SK-N-SH (cell line): ENCODE measurements around the gene NEURL3. TPM values are rescaled to one million over a fixed set of nuclear protein-coding genes. Genes with fewer than 3 reads are reported as not detected.

ENCODE experiments used
- CTCF ChIA-PET: fragments of 300-600, 350-600 bp; formaldehyde crosslinking; extraction: SDS; loops from one replicate; lab custom pipeline; 2021; lab: Yijun Ruan, JAX
- POLR2A ChIA-PET: fragments of 350-600 bp; sonication (Branson Sonifier 250); formaldehyde crosslinking; extraction: SDS; loops from one replicate; lab custom pipeline; 2020; ENCODE audit warnings: antibody characterized with exemption, inconsistent platforms; lab: Yijun Ruan, JAX
- DNase-seq: peaks from one replicate; pipeline ENCODE4 v3.0.0; 2012
- H2AFZ ChIP-seq: fragments of 200-600 bp; sonication (generic); 2 replicates; pipeline ENCODE4 v1.8.1; 2016; ENCODE audit warnings: antibody characterized with exemption, mild to moderate bottlenecking, low read depth
- H3F3A ChIP-seq: fragments of 200-600 bp; sonication (generic); replicated peaks from 2 replicates; pipeline ENCODE3; 2016; ENCODE audit warnings: antibody characterized with exemption, mild to moderate bottlenecking; ENCODE audit not compliant: insufficient read depth
- H3K27ac ChIP-seq, 2 experiments: fragments of 200-500 bp in 1 of 2; fragments of 200-600 bp in 1 of 2; sonication (Bioruptor generic) in 1 of 2; sonication (generic), shearing (Covaris generic) in 1 of 2; 2 replicates each; pipeline versions ENCODE4 v1.5.1 to v1.6.1; 2014 to 2016; ENCODE audit warnings: low read depth in 2 of 2, inconsistent platforms in 1 of 2, low read length in 1 of 2, mild to moderate bottlenecking in 1 of 2, mixed read lengths in 1 of 2
- H3K27me3 ChIP-seq: fragments of 200-600 bp; sonication (generic), shearing (Covaris generic); 2 replicates; pipeline ENCODE4 v1.6.1; 2016; ENCODE audit warnings: mixed run types; ENCODE audit not compliant: insufficient read depth
- H3K36me3 ChIP-seq, 2 experiments: fragments of 200-500 bp in 1 of 2; fragments of 200-600 bp in 1 of 2; sonication (Bioruptor generic) in 1 of 2; sonication (generic) in 1 of 2; replicated peaks in 1 of 2; 2 replicates each; pipeline versions ENCODE3 to v1.5.1; 2014 to 2016; ENCODE audit warnings: low read length in 1 of 2, mild to moderate bottlenecking in 1 of 2; ENCODE audit not compliant: insufficient read depth in 2 of 2, control insufficient read depth in 1 of 2
- H3K4me1 ChIP-seq, 2 experiments: fragments of 200-500 bp in 1 of 2; fragments of 200-600 bp in 1 of 2; sonication (Bioruptor generic) in 1 of 2; sonication (generic), shearing (Covaris generic) in 1 of 2; 2 replicates each; pipeline versions ENCODE4 v1.5.1 to v1.6.1; 2014 to 2016; ENCODE audit warnings: low read depth in 1 of 2, low read length in 1 of 2, mixed run types in 1 of 2; ENCODE audit not compliant: insufficient read depth in 2 of 2, control insufficient read depth in 1 of 2
- H3K4me2 ChIP-seq: fragments of 200-600 bp; sonication (generic), shearing (Covaris generic); 2 replicates; pipeline ENCODE4 v1.6.1; 2017; ENCODE audit warnings: mixed run types
- H3K4me3 ChIP-seq, 2 experiments: fragments of 200-500 bp in 1 of 2; fragments of 200-600 bp in 1 of 2; sonication (Bioruptor generic) in 1 of 2; sonication (generic), shearing (Covaris generic) in 1 of 2; 2 replicates each; pipeline versions ENCODE4 v1.5.1 to v1.8.1; 2014 to 2016; ENCODE audit warnings: low read depth in 2 of 2, inconsistent platforms in 1 of 2, low read length in 1 of 2, mild to moderate bottlenecking in 1 of 2, mixed read lengths in 1 of 2, moderate library complexity in 1 of 2
- H3K79me2 ChIP-seq: fragments of 200-600 bp; sonication (generic); 2 replicates; pipeline ENCODE4 v1.8.1; 2017; ENCODE audit warnings: mild to moderate bottlenecking; ENCODE audit not compliant: insufficient read depth
- H3K9ac ChIP-seq: fragments of 200-600 bp; sonication (generic); 2 replicates; pipeline ENCODE4 v1.6.1; 2017; ENCODE audit warnings: mixed run types
- H3K9me2 ChIP-seq: fragments of 200-600 bp; sonication (generic); 2 replicates; pipeline ENCODE4 v1.6.1; 2017; ENCODE audit warnings: mixed run types
- H3K9me3 ChIP-seq: fragments of 200-600 bp; sonication (generic); 2 replicates; pipeline ENCODE4 v1.6.1; 2017; ENCODE audit warnings: mixed run types, mild to moderate bottlenecking, moderate library complexity
- H4K20me1 ChIP-seq: fragments of 200-600 bp; sonication (generic); 2 replicates; pipeline ENCODE4 v1.6.1; 2017; ENCODE audit warnings: mild to moderate bottlenecking, mixed run types; ENCODE audit not compliant: insufficient read depth
- ELF1 ChIP-seq: IDR thresholded peaks from 2 replicates; pipeline ENCODE4 v1.4.0; 2012
- EP300 ChIP-seq, 2 experiments: IDR thresholded peaks; 2 replicates each; pipeline versions ENCODE4 v1.4.0 to v1.6.1; 2012; ENCODE audit warnings: borderline replicate concordance in 1 of 2, low read depth in 1 of 2, low read length in 1 of 2
- EZH2phosphoT487 ChIP-seq: fragments of 200-600 bp; sonication (generic); IDR thresholded peaks from 2 replicates; pipeline ENCODE4 v1.6.1; 2017; ENCODE audit warnings: low read depth, mixed run types, mild to moderate bottlenecking, antibody characterized with exemption, moderate library complexity, borderline replicate concordance
- IRF3 ChIP-seq: fragments of 150-350 bp; IDR thresholded peaks from 2 replicates; pipeline ENCODE4 v1.6.1; 2016; ENCODE audit warnings: mild to moderate bottlenecking, low read depth, low read length
- MEF2A ChIP-seq: IDR thresholded peaks from 2 replicates; pipeline ENCODE4 v1.4.0; 2012; ENCODE audit warnings: low read depth, borderline replicate concordance
- MXI1 ChIP-seq: IDR thresholded peaks from 2 replicates; pipeline ENCODE4 v1.6.1; 2012; ENCODE audit warnings: mild to moderate bottlenecking, low read depth, low read length, improper control_type of control experiment
- NFIC ChIP-seq: IDR thresholded peaks from 2 replicates; pipeline ENCODE4 v1.4.0; 2012; ENCODE audit warnings: borderline replicate concordance
- REST ChIP-seq: IDR thresholded peaks from 2 replicates; pipeline ENCODE4 v1.6.1; 2012; ENCODE audit warnings: mild to moderate bottlenecking, low read depth, low read length, moderate library complexity
- SIN3A ChIP-seq: IDR thresholded peaks from 2 replicates; pipeline ENCODE4 v1.6.1; 2012; ENCODE audit warnings: low read depth, mild to moderate bottlenecking, low read length, moderate library complexity, borderline replicate concordance
- SMC3 ChIP-seq: IDR thresholded peaks from 2 replicates; pipeline ENCODE4 v1.6.1; 2012; ENCODE audit warnings: low read depth, low read length, improper control_type of control experiment
- TAF1 ChIP-seq: IDR thresholded peaks from 2 replicates; pipeline ENCODE4 v1.6.1; 2012; ENCODE audit warnings: low read depth, mild to moderate bottlenecking, low read length, moderate library complexity, borderline replicate concordance
- TEAD4 ChIP-seq: IDR thresholded peaks from 2 replicates; pipeline ENCODE4 v1.4.0; 2012; ENCODE audit warnings: mild to moderate bottlenecking, borderline replicate concordance; ENCODE audit not compliant: insufficient read depth
- whole genome bisulfite sequencing: methylation state at CpG from one replicate; pipeline ENCODE4 v1.1.6; 2017; ENCODE audit warnings: low lambda C conversion rate; 5-methylcytosine and 5-hydroxymethylcytosine counted together
- polyA plus RNA-seq, 3 experiments: library from polyadenylated mRNA; depleted of rRNA; stranded (reverse); fragments of >200 nt; gene quantifications; 2 replicates each; pipeline ENCODE4 v1.2.3, GENCODE V29; 2012
- TF ChIP-seq, protein P1 (sequence below): IDR thresholded peaks from 2 replicates; pipeline ENCODE4 v1.4.0; 2012; ENCODE audit warnings: low read depth

The NEURL3 gene
- polyA plus RNA-seq, 1 of the 3 experiments (the other 2 are of a cell fraction): 0.08 TPM

GRCh38 chr2:96517079-96517478, 11.9 kb upstream of the NEURL3 start:
- WGBS: 0% methylated on average over 1 of the region's 1 CpG

More at GRCh38 chr2:96517079-96517478, 11.9 kb upstream of the NEURL3 start:
- ChIA-PET POLR2A (no interaction called here), CTCF (interaction anchor here (7.4 kb wide), 1 partner anchor 7 kb away, joined by 59 read pairs; no protein-coding TSS in a partner anchor)
- Histone ChIP-seq H3K9me2 (no peaks in the 10 kb centered on the region), H3K4me1 (no peaks in the 10 kb centered on the region), H3K9ac (no peak overlapping the region), H3K4me2 (no peak overlapping the region), H3K27me3 (peaks cover 6% of the 10 kb centered on the region; the same call in 1 of the 2 replicates), H3K79me2 (no peaks in the 10 kb centered on the region), H3K36me3 (no peaks in the 10 kb centered on the region), H3K9me3 (peaks cover 9% of the 10 kb centered on the region), H2AFZ (no peak overlapping the region), H4K20me1 (no peaks in the 10 kb centered on the region), H3K4me3 (no peak overlapping the region), H3F3A (no peaks in the 10 kb centered on the region), H3K27ac (no peak overlapping the region)
- no peak for TF ChIP-seq SIN3A
- no peak for TF ChIP-seq MEF2A
- no peak for TF ChIP-seq EZH2phosphoT487
- TF ChIP-seq, protein P1, sequence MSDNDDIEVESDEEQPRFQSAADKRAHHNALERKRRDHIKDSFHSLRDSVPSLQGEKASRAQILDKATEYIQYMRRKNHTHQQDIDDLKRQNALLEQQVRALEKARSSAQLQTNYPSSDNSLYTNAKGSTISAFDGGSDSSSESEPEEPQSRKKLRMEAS: no peak
- TF ChIP-seq TAF1: no peak
- no peak for TF ChIP-seq IRF3
- no peak for TF ChIP-seq TEAD4
- no peak for TF ChIP-seq SMC3
- TF ChIP-seq ELF1: no peak
- TF ChIP-seq NFIC: no peak
- TF ChIP-seq REST: no peak
- TF ChIP-seq MXI1: no peak
- no peak for TF ChIP-seq EP300 (IDR thresholded peaks at IDR 0.05; ENCODE audit: borderline replicate concordance in 1 of 2, low read depth in 1 of 2, low read length in 1 of 2)
- DNase-seq: no peak
